ENCODE results near the gene MADD.

- no peak for TF ChIP-seq EP300 (IDR thresholded peaks at IDR 0.05; ENCODE audit: borderline replicate concordance in 1 of 2, control insufficient read depth in 1 of 2, low read depth in 2 of 2, low read length in 2 of 2)
- TF ChIP-seq, protein P1, sequence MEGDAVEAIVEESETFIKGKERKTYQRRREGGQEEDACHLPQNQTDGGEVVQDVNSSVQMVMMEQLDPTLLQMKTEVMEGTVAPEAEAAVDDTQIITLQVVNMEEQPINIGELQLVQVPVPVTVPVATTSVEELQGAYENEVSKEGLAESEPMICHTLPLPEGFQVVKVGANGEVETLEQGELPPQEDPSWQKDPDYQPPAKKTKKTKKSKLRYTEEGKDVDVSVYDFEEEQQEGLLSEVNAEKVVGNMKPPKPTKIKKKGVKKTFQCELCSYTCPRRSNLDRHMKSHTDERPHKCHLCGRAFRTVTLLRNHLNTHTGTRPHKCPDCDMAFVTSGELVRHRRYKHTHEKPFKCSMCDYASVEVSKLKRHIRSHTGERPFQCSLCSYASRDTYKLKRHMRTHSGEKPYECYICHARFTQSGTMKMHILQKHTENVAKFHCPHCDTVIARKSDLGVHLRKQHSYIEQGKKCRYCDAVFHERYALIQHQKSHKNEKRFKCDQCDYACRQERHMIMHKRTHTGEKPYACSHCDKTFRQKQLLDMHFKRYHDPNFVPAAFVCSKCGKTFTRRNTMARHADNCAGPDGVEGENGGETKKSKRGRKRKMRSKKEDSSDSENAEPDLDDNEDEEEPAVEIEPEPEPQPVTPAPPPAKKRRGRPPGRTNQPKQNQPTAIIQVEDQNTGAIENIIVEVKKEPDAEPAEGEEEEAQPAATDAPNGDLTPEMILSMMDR (IDR thresholded peaks at IDR 0.05 in 2 of 3, conservative IDR thresholded peaks at IDR 0.05 in 1 of 3; ENCODE audit: control insufficient read depth in 2 of 3, extremely low read depth in 1 of 3, insufficient read depth in 1 of 3, low read depth in 3 of 3, low read length in 3 of 3), result no peak
- TF ChIP-seq EZH2 (IDR thresholded peaks at IDR 0.05; ENCODE audit: borderline replicate concordance, control insufficient read depth, low read depth, low read length), result no peak
- no peak for TF ChIP-seq MYC (IDR thresholded peaks at IDR 0.05; ENCODE audit: insufficient read depth, insufficient read length, insufficient replicate concordance, low read length, severe bottlenecking)
- no peak for TF ChIP-seq NRF1 (conservative IDR thresholded peaks at IDR 0.05; ENCODE audit: low read depth, low read length)
- no peak for TF ChIP-seq FOXM1 (IDR thresholded peaks at IDR 0.05; ENCODE audit: low read depth, low read length)
- no peak for TF ChIP-seq POLR2A (IDR thresholded peaks at IDR 0.05; ENCODE audit: low read depth, low read length)
- TF ChIP-seq ATF3 (IDR thresholded peaks at IDR 0.05; ENCODE audit: borderline replicate concordance, extremely low read depth, low read depth, low read length), result no peak
- TF ChIP-seq, protein P2, sequence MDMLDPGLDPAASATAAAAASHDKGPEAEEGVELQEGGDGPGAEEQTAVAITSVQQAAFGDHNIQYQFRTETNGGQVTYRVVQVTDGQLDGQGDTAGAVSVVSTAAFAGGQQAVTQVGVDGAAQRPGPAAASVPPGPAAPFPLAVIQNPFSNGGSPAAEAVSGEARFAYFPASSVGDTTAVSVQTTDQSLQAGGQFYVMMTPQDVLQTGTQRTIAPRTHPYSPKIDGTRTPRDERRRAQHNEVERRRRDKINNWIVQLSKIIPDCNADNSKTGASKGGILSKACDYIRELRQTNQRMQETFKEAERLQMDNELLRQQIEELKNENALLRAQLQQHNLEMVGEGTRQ (IDR thresholded peaks at IDR 0.05; ENCODE audit: borderline replicate concordance, low read depth, low read length), result no peak
- TF ChIP-seq, protein P3, sequence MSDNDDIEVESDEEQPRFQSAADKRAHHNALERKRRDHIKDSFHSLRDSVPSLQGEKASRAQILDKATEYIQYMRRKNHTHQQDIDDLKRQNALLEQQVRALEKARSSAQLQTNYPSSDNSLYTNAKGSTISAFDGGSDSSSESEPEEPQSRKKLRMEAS (IDR thresholded peaks at IDR 0.05; ENCODE audit: low read depth, low read length), result no peak
- no peak for TF ChIP-seq SRF (IDR thresholded peaks at IDR 0.05; ENCODE audit: low read depth in 2 of 2, low read length in 2 of 2)
- TF ChIP-seq POLR2AphosphoS5 (IDR thresholded peaks at IDR 0.05; ENCODE audit: low read length), result no peak
Measured at GRCh38 chr11:47351156-47352126, 81.5 kb downstream of the MADD start.

All from GM12878 (cell line).